GM19239 (cell line): Measurements from ENCODE around the gene CTR9.
A peak's percentile ranks its signal among the peaks of the same experiment; 100 is the strongest.
"Not testable (repeated sequence)": the region's sequence is repeated elsewhere in the genome, so short reads cannot be mapped to it uniquely, and the experiment has no call there.

ENCODE experiments used
- DNase-seq: peaks from one replicate; pipeline ENCODE4 v3.0.0; 2011; ENCODE audit warnings: low spot score; ENCODE audit not compliant: insufficient read length
- FAIRE-seq: peaks from 2 replicates; lab custom pipeline; 2011; peaks lifted over from hg19 to GRCh38; lab: Jason Lieb, UNC

Gene CTR9

GRCh38 chr11:10808553-10809372 is 57.7 kb downstream of the CTR9 start, which contains the start of gene EIF4G2:
Gene EIF4G2, minus strand, starts transcription at chr11:10808926.
- DNase-seq (peak; percentile 87), FAIRE-seq (peak; percentile 97)

GRCh38 chr11:10809373-10810160 is 58.5 kb downstream of the CTR9 start:
- DNase-seq (no peak), FAIRE-seq (peak; percentile 66)

GRCh38 chr11:10813945-10814344 is 62.9 kb downstream of the CTR9 start:
- FAIRE-seq (no peak), DNase-seq (no peak)

- FAIRE-seq (no peak), DNase-seq (no peak)
Observed at GRCh38 chr11:10818594-10818993, 67.5 kb downstream of the CTR9 start.

- FAIRE-seq, result not testable (repeated sequence)
Observed at GRCh38 chr11:10822491-10822890, 71.4 kb downstream of the CTR9 start.

GRCh38 chr11:10823152-10823579 is 72.1 kb downstream of the CTR9 start:
- DNase-seq (no peak), FAIRE-seq (peak; percentile 40)

More at GRCh38 chr11:10822491-10822890, 71.4 kb downstream of the CTR9 start:
- not testable (repeated sequence) for DNase-seq

GRCh38 chr11:10824888-10825287 is 73.8 kb downstream of the CTR9 start:
- DNase-seq (no peak), FAIRE-seq (peak; percentile 94)

- no peak for DNase-seq
- no peak for FAIRE-seq
Observed at GRCh38 chr11:10828402-10828801, 77.4 kb downstream of the CTR9 start.

GRCh38 chr11:10829139-10829538 is 78.1 kb downstream of the CTR9 start:
- no peak for FAIRE-seq

More at GRCh38 chr11:10829139-10829538, 78.1 kb downstream of the CTR9 start:
- no peak for DNase-seq
